Fibroblast of the aortic adventitia (primary cell): Measurements from ENCODE around the gene IL17A. TPM values are rescaled to one million over a fixed set of nuclear protein-coding genes. Genes with fewer than 3 reads are reported as not detected.
"Not testable (repeated sequence)": the region's sequence is repeated elsewhere in the genome, so short reads cannot be mapped to it uniquely, and the experiment has no call there.

Source experiments
- DNase-seq: peaks from one replicate; pipeline ENCODE4 v3.0.0-alpha.2; 2010; ENCODE audit warnings: low read depth
- H3K4me3 ChIP-seq: 2 replicates; pipeline ENCODE4 v1.5.1; 2011; ENCODE audit warnings: low read depth, mild to moderate bottlenecking, control low read depth, low read length, moderate library complexity
- total RNA-seq: library from RNA; depleted of rRNA; stranded (reverse); fragments of >200 nt; gene quantifications from 2 replicates; pipeline ENCODE4 v1.2.3, GENCODE V29; 2012; ENCODE audit warnings: low replicate concordance
- TF ChIP-seq, protein P1 (sequence below): IDR thresholded peaks from 2 replicates; pipeline ENCODE4 v1.5.1; 2011; ENCODE audit warnings: mild to moderate bottlenecking, low read length, control low read depth, inconsistent platforms; ENCODE audit not compliant: insufficient read depth

Gene IL17A
- total RNA-seq, 1 donor: not detected

DNA sequence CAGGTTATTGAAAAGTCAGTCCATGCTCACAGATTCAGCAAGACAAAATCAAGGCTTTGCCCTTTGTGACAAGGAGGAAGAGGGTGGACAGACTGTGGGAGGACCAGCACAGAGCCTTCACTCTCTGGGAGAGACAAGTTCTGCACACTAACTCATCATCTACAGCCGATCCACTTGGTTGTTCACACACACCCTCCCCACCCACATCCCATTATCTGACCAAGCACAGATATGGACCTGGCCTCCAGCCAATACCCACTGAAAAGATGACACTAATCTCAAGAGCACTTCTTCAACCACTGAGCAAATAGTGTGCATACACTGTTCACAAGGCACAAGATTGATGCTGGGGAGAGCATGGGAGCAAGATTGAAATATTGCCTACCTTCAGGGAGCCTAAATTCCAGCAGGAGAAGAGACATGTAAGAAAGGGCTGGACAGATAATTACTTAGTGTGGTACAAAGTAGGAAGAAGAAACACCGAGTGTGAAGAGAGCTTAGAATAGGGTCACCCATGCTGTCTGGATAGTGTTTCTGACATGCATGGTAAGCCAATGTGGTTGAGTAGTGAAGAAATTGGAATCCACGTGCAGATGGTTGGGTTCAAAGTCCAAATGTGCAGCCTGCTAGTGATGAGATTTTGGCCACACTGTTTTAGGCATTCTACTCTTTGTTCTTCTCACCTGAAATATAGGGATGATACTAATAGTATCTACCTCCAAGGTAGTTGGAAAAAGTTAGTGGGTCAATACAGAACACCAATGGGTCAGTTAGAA is 21.7 kb upstream of the IL17A start:
- no peak for DNase-seq
- TF ChIP-seq, protein P1, sequence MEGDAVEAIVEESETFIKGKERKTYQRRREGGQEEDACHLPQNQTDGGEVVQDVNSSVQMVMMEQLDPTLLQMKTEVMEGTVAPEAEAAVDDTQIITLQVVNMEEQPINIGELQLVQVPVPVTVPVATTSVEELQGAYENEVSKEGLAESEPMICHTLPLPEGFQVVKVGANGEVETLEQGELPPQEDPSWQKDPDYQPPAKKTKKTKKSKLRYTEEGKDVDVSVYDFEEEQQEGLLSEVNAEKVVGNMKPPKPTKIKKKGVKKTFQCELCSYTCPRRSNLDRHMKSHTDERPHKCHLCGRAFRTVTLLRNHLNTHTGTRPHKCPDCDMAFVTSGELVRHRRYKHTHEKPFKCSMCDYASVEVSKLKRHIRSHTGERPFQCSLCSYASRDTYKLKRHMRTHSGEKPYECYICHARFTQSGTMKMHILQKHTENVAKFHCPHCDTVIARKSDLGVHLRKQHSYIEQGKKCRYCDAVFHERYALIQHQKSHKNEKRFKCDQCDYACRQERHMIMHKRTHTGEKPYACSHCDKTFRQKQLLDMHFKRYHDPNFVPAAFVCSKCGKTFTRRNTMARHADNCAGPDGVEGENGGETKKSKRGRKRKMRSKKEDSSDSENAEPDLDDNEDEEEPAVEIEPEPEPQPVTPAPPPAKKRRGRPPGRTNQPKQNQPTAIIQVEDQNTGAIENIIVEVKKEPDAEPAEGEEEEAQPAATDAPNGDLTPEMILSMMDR: no peak
- H3K4me3 ChIP-seq: no peak overlapping the region

DNA sequence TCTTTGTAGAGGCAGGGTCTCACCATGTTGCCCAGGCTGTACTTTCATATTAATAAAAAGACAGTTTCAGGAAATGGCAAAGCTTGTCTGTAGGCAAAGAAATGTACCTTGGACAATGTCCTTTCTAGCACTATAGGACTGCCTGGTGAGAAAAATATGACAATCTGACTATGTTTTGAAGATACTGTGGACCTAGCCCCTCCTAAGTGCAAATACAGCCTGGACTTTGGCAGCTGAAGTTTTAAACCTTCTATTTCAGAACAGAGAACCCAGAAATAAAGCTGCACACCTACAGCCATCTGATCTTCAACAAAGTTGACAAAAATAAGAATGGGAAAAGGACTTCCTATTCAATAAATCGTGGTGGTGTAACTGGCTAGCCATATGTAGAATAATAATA is 18.9 kb upstream of the IL17A start:
- TF ChIP-seq, protein P1: no peak
- DNase-seq: no peak
- no peak overlapping the region for H3K4me3 ChIP-seq

DNA sequence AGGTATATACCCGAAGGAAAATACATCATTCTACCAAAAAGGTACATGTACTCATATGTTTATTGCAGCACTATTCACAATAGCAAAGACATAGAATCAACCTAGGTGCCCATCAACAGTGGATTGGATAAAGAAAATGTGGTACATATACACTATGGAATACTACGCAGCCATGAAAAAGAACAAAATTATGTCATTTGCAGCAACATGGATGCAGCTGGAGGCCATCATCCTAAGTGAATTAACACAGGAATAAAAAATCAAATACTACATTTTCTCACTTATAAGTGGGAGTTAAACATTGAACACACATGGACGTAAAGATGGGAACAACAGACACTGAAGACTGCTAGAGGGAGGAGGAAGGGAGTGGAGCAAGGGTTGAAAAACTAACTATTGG is 17.8 kb upstream of the IL17A start:
- DNase-seq, H3K4me3 ChIP-seq: not testable (repeated sequence)

DNA sequence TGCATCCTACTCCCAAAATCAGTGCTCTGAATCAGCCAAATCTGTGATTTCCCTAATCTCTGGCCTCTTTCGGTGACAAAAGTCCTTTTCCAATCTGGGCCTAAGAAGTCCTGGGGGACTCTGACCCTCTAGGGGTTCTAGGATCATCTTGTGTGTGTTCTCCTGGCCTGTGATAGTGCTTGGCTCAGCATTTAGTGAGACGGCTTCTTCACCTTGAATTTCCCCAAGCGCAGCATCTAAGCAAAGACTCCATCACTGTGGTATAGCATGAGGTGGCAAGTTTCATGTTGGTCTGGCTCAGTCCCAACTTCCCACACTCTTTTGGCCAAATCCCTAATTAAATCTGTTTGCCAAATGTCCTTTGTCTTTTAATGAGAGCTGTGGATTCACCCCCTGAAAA is 12.1 kb upstream of the IL17A start:
- no peak for DNase-seq
- TF ChIP-seq, protein P1: no peak
- no peak overlapping the region for H3K4me3 ChIP-seq

DNA sequence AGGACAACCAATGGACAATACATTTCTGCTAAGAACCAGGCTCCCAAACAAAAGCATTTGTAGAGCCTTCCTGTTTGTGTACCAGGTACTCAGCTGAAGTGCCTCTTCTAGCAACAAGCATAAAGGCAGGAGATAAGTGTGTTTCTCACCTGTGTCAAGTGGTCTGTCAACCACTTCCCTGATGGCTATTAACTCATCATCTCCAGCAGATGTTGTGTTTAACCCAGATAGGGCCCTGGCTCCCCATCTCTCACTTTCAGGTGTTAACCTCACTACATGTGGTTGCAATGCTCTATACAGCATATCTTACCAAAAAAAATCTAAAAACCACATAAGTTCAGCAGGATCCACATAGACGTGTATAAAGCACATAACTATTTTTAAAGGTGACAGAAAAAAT is 9.6 kb upstream of the IL17A start:
- no peak for DNase-seq
- TF ChIP-seq, protein P1: no peak
- H3K4me3 ChIP-seq: no peak overlapping the region

DNA sequence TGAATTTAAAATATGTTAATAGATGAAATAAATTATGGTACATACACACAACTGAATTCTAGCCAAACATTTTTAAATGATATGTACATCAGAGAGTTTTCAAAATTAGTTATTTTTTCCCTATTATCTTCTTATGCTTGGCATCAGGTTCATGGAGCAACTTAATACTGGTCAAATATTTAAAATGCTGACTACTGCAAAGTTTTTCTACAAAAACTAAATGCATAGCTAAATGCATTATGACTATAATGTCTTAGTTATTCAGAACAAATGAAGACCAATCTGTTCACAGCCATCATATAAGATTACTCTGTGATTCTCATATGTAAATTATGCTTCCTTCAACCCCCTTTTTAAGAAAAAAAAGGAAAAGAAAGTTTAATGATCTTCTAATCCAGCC is 8.2 kb upstream of the IL17A start:
- DNase-seq: no peak
- TF ChIP-seq, protein P1: no peak

DNA sequence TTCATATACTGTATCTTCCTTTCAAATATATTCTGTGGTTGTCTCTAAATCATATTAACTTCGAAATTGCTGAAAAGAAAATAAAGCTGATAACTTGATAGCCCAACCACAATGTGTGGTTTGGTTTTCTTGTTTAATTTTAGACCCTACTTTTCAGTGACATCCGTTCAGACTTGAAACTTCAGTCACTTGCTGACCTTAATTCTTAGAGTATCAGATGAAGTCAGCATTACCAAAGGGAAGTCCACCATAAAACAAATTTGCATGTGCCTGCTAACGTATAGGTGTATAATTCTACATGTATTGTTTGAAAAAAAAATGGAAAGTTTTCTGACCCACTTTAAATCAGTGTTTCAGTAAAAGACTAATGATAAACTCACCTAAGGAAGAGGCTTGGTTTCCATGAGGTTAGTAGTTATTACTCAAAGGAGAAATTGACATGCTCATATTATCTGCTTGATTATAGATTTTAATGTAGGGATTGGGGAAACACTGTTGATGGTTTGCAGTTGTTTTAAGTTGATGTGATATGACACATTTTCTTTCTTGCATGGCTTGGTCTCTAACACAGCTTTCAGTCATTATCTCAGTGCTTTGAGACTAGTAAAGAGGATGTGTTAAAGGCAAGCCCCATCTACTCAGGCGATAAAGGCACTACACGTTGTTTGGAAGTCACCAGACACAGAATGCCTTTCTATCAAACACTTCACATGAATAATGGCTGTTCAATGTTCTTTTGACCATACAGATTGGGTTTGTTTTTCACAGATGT is 5.2 kb upstream of the IL17A start:
- H3K4me3 ChIP-seq: no peak overlapping the region
- TF ChIP-seq, protein P1: no peak
- no peak for DNase-seq

More for the DNA sequence above, 8.2 kb upstream of the IL17A start:
- no peak overlapping the region for H3K4me3 ChIP-seq
